Activated CD8-positive, alpha-beta T cell treated with anti-CD3 and anti-CD28 coated beads, Interleukin-2, amount 10 ng/mL, durations not matched to agents 7 days and 5 days (primary cell): ENCODE data around the gene ENPP6. TPM values are rescaled to one million over a fixed set of nuclear protein-coding genes. Genes with fewer than 3 reads are reported as not detected.

Source experiments
- ATAC-seq: fragments of 150-1000 bp; cut with Tn5 transposase; one replicate; pipeline ENCODE4 v1.10.0; 2021; ENCODE audit warnings: moderate library complexity
- CTCF ChIA-PET: fragments of 350-600 bp; sonication (Branson Sonifier 250); formaldehyde crosslinking; loops from one replicate; lab custom pipeline; 2021; ENCODE audit warnings: antibody characterized with exemption; lab: Charles Lee
- POLR2A ChIA-PET: fragments of 350-600 bp; sonication (Branson Sonifier 250); formaldehyde crosslinking; loops from one replicate; lab custom pipeline; 2021; ENCODE audit warnings: antibody characterized with exemption; lab: Charles Lee
- DNase-seq: peaks from one replicate; pipeline ENCODE4 v3.0.0-alpha.2; 2020
- H3K27ac Mint-ChIP-seq: one replicate; pipeline ENCODE4 v1.8.0; 2021; ENCODE audit warnings: mild to moderate bottlenecking, mixed read lengths
- H3K27me3 Mint-ChIP-seq: one replicate; pipeline ENCODE4 v1.8.0; 2021; ENCODE audit warnings: low read depth, mixed read lengths
- H3K36me3 Mint-ChIP-seq: one replicate; pipeline ENCODE4 v1.8.0; 2021; ENCODE audit warnings: low read depth, mixed read lengths
- H3K4me1 Mint-ChIP-seq: one replicate; pipeline ENCODE4 v1.8.0; 2021; ENCODE audit warnings: low read depth, mixed read lengths
- H3K4me3 Mint-ChIP-seq: one replicate; pipeline ENCODE4 v1.8.0; 2021; ENCODE audit warnings: mild to moderate bottlenecking, mixed read lengths
- H3K9me3 Mint-ChIP-seq: one replicate; pipeline ENCODE4 v1.8.0; 2022; ENCODE audit warnings: mixed read lengths; ENCODE audit not compliant: insufficient read depth
- total RNA-seq, 2 experiments: library from RNA; stranded (reverse); gene quantifications; one replicate each; pipeline ENCODE4 v1.2.3, GENCODE V29; 2021

ENPP6 gene
- total RNA-seq, 2 experiments from 2014 or later, result 0.18 to 0.87 TPM

GRCh38 chr4:184201179-184201578 lies 16.5 kb downstream of the ENPP6 start:
- DNase-seq, result no peak
- no peaks in the 10 kb centered on the region for H3K9me3 Mint-ChIP-seq
- H3K4me3 Mint-ChIP-seq, result no peak overlapping the region
- no peak for ATAC-seq
- ChIA-PET CTCF (no interaction called here), POLR2A (no interaction called here)
- no peaks in the 10 kb centered on the region for H3K36me3 Mint-ChIP-seq
- H3K27ac Mint-ChIP-seq, result no peak overlapping the region
- peaks cover 16% of the 10 kb centered on the region for H3K27me3 Mint-ChIP-seq
- H3K4me1 Mint-ChIP-seq, result no peaks in the 10 kb centered on the region

- no peak overlapping the region for H3K4me3 Mint-ChIP-seq
- CTCF ChIA-PET, result no interaction called here
- ATAC-seq, result no peak
- H3K4me1 Mint-ChIP-seq, result no peaks in the 10 kb centered on the region
- H3K27me3 Mint-ChIP-seq, result peaks cover 13% of the 10 kb centered on the region
- no peaks in the 10 kb centered on the region for H3K36me3 Mint-ChIP-seq
- POLR2A ChIA-PET, result no interaction called here
- no peak for DNase-seq
- H3K27ac Mint-ChIP-seq, result no peak overlapping the region
- H3K9me3 Mint-ChIP-seq, result no peaks in the 10 kb centered on the region
Measured at GRCh38 chr4:184200296-184200695, 17.4 kb downstream of the ENPP6 start.

GRCh38 chr4:184199780-184200179 lies 17.9 kb downstream of the ENPP6 start:
- peaks cover 15% of the 10 kb centered on the region for H3K27me3 Mint-ChIP-seq
- H3K4me1 Mint-ChIP-seq, result no peaks in the 10 kb centered on the region
- no peak overlapping the region for H3K27ac Mint-ChIP-seq
- DNase-seq (no peak), ATAC-seq (no peak)
- ChIA-PET POLR2A (no interaction called here), CTCF (no interaction called here)
- H3K4me3 Mint-ChIP-seq, result no peak overlapping the region
- no peaks in the 10 kb centered on the region for H3K36me3 Mint-ChIP-seq
- H3K9me3 Mint-ChIP-seq, result no peaks in the 10 kb centered on the region

GRCh38 chr4:184198190-184198589 lies 19.5 kb downstream of the ENPP6 start:
- no peaks in the 10 kb centered on the region for H3K9me3 Mint-ChIP-seq
- ChIA-PET POLR2A (no interaction called here), CTCF (no interaction called here)
- H3K4me1 Mint-ChIP-seq, result no peaks in the 10 kb centered on the region
- no peaks in the 10 kb centered on the region for H3K36me3 Mint-ChIP-seq
- no peak overlapping the region for H3K27ac Mint-ChIP-seq
- no peak for ATAC-seq
- no peak for DNase-seq
- H3K27me3 Mint-ChIP-seq, result peaks cover 21% of the 10 kb centered on the region
- no peak overlapping the region for H3K4me3 Mint-ChIP-seq

DNA sequence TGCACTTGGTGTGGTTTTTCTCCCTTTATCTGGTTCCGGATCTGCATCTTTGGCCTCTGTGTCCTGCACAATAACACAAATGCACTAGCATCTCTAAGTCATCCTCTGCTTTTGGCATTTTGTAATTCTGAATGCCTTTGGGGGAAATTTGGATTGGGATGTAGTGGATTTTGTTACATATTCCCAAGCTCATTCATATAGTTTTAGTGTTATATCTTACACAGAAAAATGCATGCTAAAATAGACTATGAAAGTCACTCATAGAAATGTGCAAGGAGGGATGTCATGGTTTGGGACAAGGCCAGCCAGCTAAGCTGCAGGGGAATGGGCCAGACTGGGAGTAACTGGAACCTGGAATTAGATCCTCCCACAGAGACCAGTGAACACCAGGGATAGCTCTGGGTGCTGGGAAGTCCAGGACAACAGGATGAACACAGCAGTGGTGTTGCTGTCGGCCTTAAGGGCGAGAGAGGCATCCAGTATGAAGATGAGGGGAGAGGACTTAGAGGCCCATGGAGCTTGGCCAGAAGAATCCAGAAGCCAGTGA lies 20.1 kb downstream of the ENPP6 start:
- ATAC-seq, result no peak
- H3K9me3 Mint-ChIP-seq, result no peaks in the 10 kb centered on the region
- CTCF ChIA-PET, result no interaction called here
- POLR2A ChIA-PET, result no interaction called here
- DNase-seq, result no peak
- no peaks in the 10 kb centered on the region for H3K36me3 Mint-ChIP-seq
- no peaks in the 10 kb centered on the region for H3K4me1 Mint-ChIP-seq
- no peak overlapping the region for H3K27ac Mint-ChIP-seq
- H3K4me3 Mint-ChIP-seq, result no peak overlapping the region
- peaks cover 24% of the 10 kb centered on the region for H3K27me3 Mint-ChIP-seq

DNA sequence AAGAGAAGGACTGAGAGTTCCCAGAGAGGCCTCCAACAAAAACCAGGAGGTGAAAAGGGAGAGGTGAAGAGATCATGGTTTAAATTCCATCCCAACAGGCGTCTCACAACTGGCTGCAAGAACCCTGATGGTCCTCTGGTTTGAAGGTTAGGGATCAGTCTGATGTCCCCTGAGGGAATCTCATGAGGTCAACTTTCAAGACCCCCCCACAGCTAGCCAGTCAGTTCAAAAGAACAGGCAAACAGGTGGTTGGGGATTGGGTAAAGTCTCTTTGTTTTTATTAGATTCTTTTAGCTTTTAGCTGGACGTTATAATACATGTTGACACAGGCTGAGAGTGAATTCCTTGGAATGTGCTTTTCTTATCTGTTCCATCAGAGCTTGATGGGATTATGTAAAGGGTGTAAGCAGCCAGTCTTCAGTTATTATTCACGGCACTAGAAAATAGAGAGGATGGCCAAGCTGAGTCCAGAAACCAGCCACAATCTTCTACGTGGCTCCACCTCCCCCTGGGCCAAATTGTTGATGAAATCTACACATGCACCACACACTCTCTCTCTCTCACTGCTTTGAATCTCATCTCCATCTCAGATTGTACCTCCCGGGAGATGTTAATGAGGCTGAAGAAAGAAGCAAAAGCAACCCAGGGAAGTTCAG lies 20.8 kb downstream of the ENPP6 start:
- Mint-ChIP-seq H3K4me3 (no peak overlapping the region), H3K4me1 (no peaks in the 10 kb centered on the region), H3K9me3 (no peaks in the 10 kb centered on the region), H3K36me3 (no peaks in the 10 kb centered on the region), H3K27ac (no peak overlapping the region), H3K27me3 (peaks cover 23% of the 10 kb centered on the region)
- POLR2A ChIA-PET, result no interaction called here
- ATAC-seq (no peak), DNase-seq (no peak)
- CTCF ChIA-PET, result no interaction called here

- Mint-ChIP-seq H3K9me3 (no peaks in the 10 kb centered on the region), H3K27me3 (peaks cover 31% of the 10 kb centered on the region), H3K27ac (no peak overlapping the region), H3K4me3 (no peak overlapping the region), H3K4me1 (no peaks in the 10 kb centered on the region), H3K36me3 (no peaks in the 10 kb centered on the region)
- ATAC-seq (no peak), DNase-seq (no peak)
- ChIA-PET CTCF (no interaction called here), POLR2A (interaction anchor here (0.8 kb wide), 1 partner anchor 23 kb away, joined by 3 read pairs; no protein-coding TSS in a partner anchor)
Measured at GRCh38 chr4:184193556-184194525, 23.8 kb downstream of the ENPP6 start.

DNA sequence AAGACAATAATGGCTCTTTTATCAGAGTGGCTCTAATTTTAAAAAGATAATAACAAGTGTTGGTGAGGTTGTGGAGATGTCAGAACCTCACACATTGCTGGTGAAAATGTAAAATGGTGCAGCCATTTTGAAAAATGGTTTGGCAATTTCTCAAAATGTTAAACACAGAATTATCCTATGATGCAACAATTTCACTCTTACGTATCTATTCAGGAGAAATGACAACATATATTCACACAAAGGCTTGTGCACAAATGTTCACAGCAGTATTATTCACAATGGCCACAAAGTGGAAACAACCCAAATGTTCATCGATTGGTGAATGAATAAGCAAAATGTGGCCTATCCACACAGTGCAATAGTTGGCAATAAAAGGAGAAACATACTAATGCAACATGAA lies 24.7 kb downstream of the ENPP6 start:
- Mint-ChIP-seq H3K27me3 (peaks cover 36% of the 10 kb centered on the region), H3K27ac (no peak overlapping the region), H3K4me3 (no peak overlapping the region), H3K4me1 (no peaks in the 10 kb centered on the region), H3K36me3 (no peaks in the 10 kb centered on the region), H3K9me3 (no peaks in the 10 kb centered on the region)
- CTCF ChIA-PET, result no interaction called here
- DNase-seq, result no peak
- POLR2A ChIA-PET, result interaction anchor here (0.8 kb wide), 1 partner anchor 24 kb away, joined by 3 read pairs; no protein-coding TSS in a partner anchor
- ATAC-seq, result no peak

DNA sequence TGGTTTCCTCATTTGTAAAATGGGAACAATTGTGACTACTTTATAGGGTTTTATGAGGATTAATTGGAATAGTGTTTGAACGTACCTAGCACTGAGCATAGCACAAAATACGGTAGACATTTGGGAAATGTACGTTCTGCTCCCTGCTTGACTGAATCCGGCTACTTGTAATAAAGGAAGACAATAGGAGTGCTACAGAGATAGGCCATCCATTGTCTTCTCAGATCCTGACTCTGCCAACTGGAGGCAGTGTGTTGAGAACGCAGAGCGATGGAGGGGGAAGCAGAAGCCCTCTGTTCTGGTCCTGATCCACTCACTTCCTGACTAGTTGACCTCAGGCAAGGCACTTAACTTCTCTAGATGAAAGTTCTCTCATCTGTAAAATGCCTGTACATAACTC lies 26.4 kb downstream of the ENPP6 start:
- Mint-ChIP-seq H3K36me3 (no peaks in the 10 kb centered on the region), H3K9me3 (no peaks in the 10 kb centered on the region), H3K27me3 (peaks cover 33% of the 10 kb centered on the region), H3K4me1 (no peaks in the 10 kb centered on the region), H3K27ac (no peak overlapping the region), H3K4me3 (no peak overlapping the region)
- POLR2A ChIA-PET, result no interaction called here
- ATAC-seq, result no peak
- no peak for DNase-seq
- CTCF ChIA-PET, result interaction anchor here (1.3 kb wide), 1 partner anchor 73 kb away, joined by 4 read pairs; no protein-coding TSS in a partner anchor

DNA sequence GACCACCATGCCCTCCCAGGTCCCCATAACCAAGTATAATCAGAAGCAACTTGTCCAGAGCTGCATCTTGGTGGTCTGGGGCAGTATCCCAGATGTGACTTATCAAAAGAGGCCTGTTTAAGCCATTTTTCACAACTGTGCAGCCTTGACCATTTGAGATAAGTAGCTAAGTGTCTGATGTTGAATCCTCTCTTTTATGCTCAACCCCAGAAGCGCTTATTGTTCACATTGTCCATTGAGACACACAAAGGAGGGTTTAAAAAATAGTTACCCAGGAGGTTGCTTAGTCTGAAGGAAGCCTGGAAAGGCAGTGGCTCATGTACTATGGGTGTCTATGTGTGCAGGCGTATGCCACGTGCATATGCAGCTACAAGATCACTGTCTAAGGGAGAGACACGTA lies 27.0 kb downstream of the ENPP6 start:
- no peaks in the 10 kb centered on the region for H3K36me3 Mint-ChIP-seq
- CTCF ChIA-PET, result interaction anchor here (1.3 kb wide), 1 partner anchor 73 kb away, joined by 4 read pairs; no protein-coding TSS in a partner anchor
- H3K4me3 Mint-ChIP-seq, result no peak overlapping the region
- no peak for ATAC-seq
- DNase-seq, result no peak
- no peaks in the 10 kb centered on the region for H3K4me1 Mint-ChIP-seq
- no peaks in the 10 kb centered on the region for H3K9me3 Mint-ChIP-seq
- peaks cover 34% of the 10 kb centered on the region for H3K27me3 Mint-ChIP-seq
- no peak overlapping the region for H3K27ac Mint-ChIP-seq
- POLR2A ChIA-PET, result no interaction called here

GRCh38 chr4:184189966-184190365 lies 27.7 kb downstream of the ENPP6 start:
- no peaks in the 10 kb centered on the region for H3K9me3 Mint-ChIP-seq
- no peak overlapping the region for H3K4me3 Mint-ChIP-seq
- peaks cover 33% of the 10 kb centered on the region for H3K27me3 Mint-ChIP-seq
- ATAC-seq, result no peak
- no peak overlapping the region for H3K27ac Mint-ChIP-seq
- CTCF ChIA-PET, result interaction anchor here (1.3 kb wide), 1 partner anchor 74 kb away, joined by 4 read pairs; no protein-coding TSS in a partner anchor
- no peak for DNase-seq
- POLR2A ChIA-PET, result no interaction called here
- H3K36me3 Mint-ChIP-seq, result no peaks in the 10 kb centered on the region
- no peaks in the 10 kb centered on the region for H3K4me1 Mint-ChIP-seq
